ENCODE data around the gene SPTBN1. TPM values are rescaled to one million over a fixed set of nuclear protein-coding genes. Genes with fewer than 3 reads are reported as not detected.
"Not testable (repeated sequence)": the region's sequence is repeated elsewhere in the genome, so short reads cannot be mapped to it uniquely, and the experiment has no call there.

Gene SPTBN1
- polyA plus RNA-seq, 4 donors, result 27.1 to 195 (median 51.1) TPM

GRCh38 chr2:54524226-54524991 lies 68.3 kb downstream of the SPTBN1 start:
- H3K9me3 ChIP-seq (ENCODE audit: control insufficient read depth in 2 of 2, insufficient read depth in 1 of 2, low read depth in 1 of 2, low read length in 1 of 2), result no peaks in the 10 kb centered on the region
- no peak for FAIRE-seq
- 71 to 88% (median 82%) methylated on average over 13 of the region's 13 CpGs for WGBS, 3 donors
- H3K36me3 ChIP-seq (ENCODE audit: control insufficient read depth in 3 of 3, insufficient read depth in 2 of 3, low read depth in 1 of 3, low read length in 3 of 3), result no peaks in the 10 kb centered on the region
- no peak for DNase-seq
- no peaks in the 10 kb centered on the region for H3K27me3 ChIP-seq (ENCODE audit: control insufficient read depth in 3 of 3, insufficient read depth in 3 of 3, low read length in 3 of 3)
- H3K27ac ChIP-seq (ENCODE audit: low read depth in 1 of 3, low read length in 2 of 3), result peak overlapping the region in 1 of 3 donors; percentile 29
- peaks cover 0 to 9% (median 5%) of the 10 kb centered on the region in 3 donors for H3K4me1 ChIP-seq (ENCODE audit: control insufficient read depth in 3 of 3, insufficient read depth in 2 of 3, low read depth in 1 of 3, low read length in 2 of 3)
- H3K4me3 ChIP-seq (ENCODE audit: low read depth in 1 of 3, low read length in 3 of 3), result no peak overlapping the region

GRCh38 chr2:54525321-54525720 lies 69.2 kb downstream of the SPTBN1 start:
- no peak overlapping the region for H3K4me3 ChIP-seq (ENCODE audit: low read depth in 1 of 3, low read length in 3 of 3)
- no peaks in the 10 kb centered on the region for H3K9me3 ChIP-seq (ENCODE audit: control insufficient read depth in 2 of 2, insufficient read depth in 1 of 2, low read depth in 1 of 2, low read length in 1 of 2)
- DNase-seq, result no peak
- no peaks in the 10 kb centered on the region for H3K27me3 ChIP-seq (ENCODE audit: control insufficient read depth in 3 of 3, insufficient read depth in 3 of 3, low read length in 3 of 3)
- WGBS, 3 donors, result 87 to 91% (median 88%) methylated on average over 9 of the region's 9 CpGs
- H3K27ac ChIP-seq (ENCODE audit: low read depth in 1 of 3, low read length in 2 of 3), result no peak overlapping the region
- peaks cover 0 to 9% (median 5%) of the 10 kb centered on the region in 3 donors for H3K4me1 ChIP-seq (ENCODE audit: control insufficient read depth in 3 of 3, insufficient read depth in 2 of 3, low read depth in 1 of 3, low read length in 2 of 3)
- FAIRE-seq, result no peak
- no peaks in the 10 kb centered on the region for H3K36me3 ChIP-seq (ENCODE audit: control insufficient read depth in 3 of 3, insufficient read depth in 2 of 3, low read depth in 1 of 3, low read length in 3 of 3)

GRCh38 chr2:54526226-54526879 lies 70.2 kb downstream of the SPTBN1 start:
- WGBS, 3 donors, result 85 to 95% (median 89%) methylated on average over 12 of the region's 12 CpGs
- FAIRE-seq, result no peak

GRCh38 chr2:54528311-54528955 lies 72.3 kb downstream of the SPTBN1 start:
- no peaks in the 10 kb centered on the region for H3K27me3 ChIP-seq (ENCODE audit: control insufficient read depth in 3 of 3, insufficient read depth in 3 of 3, low read length in 3 of 3)
- H3K27ac ChIP-seq (ENCODE audit: low read depth in 1 of 3, low read length in 2 of 3), result no peak overlapping the region
- FAIRE-seq, result no peak
- no peaks in the 10 kb centered on the region for H3K36me3 ChIP-seq (ENCODE audit: control insufficient read depth in 3 of 3, insufficient read depth in 2 of 3, low read depth in 1 of 3, low read length in 3 of 3)
- no peak overlapping the region for H3K4me3 ChIP-seq (ENCODE audit: low read depth in 1 of 3, low read length in 3 of 3)
- WGBS, 3 donors, result 46 to 66% (median 62%) methylated on average over 1 of the region's 1 CpG
- no peaks in the 10 kb centered on the region for H3K9me3 ChIP-seq (ENCODE audit: control insufficient read depth in 2 of 2, insufficient read depth in 1 of 2, low read depth in 1 of 2, low read length in 1 of 2)
- peaks cover 0 to 22% (median 14%) of the 10 kb centered on the region in 3 donors for H3K4me1 ChIP-seq (ENCODE audit: control insufficient read depth in 3 of 3, insufficient read depth in 2 of 3, low read depth in 1 of 3, low read length in 2 of 3)
- DNase-seq, result no peak

More at GRCh38 chr2:54526226-54526879, 70.2 kb downstream of the SPTBN1 start:
- peak overlapping the region in 1 of 3 donors; percentile 17 for H3K27ac ChIP-seq (ENCODE audit: low read depth in 1 of 3, low read length in 2 of 3)
- peaks cover 0 to 14% (median 8%) of the 10 kb centered on the region in 3 donors for H3K4me1 ChIP-seq (ENCODE audit: control insufficient read depth in 3 of 3, insufficient read depth in 2 of 3, low read depth in 1 of 3, low read length in 2 of 3)
- H3K9me3 ChIP-seq (ENCODE audit: control insufficient read depth in 2 of 2, insufficient read depth in 1 of 2, low read depth in 1 of 2, low read length in 1 of 2), result no peaks in the 10 kb centered on the region
- no peak for DNase-seq
- H3K36me3 ChIP-seq (ENCODE audit: control insufficient read depth in 3 of 3, insufficient read depth in 2 of 3, low read depth in 1 of 3, low read length in 3 of 3), result no peaks in the 10 kb centered on the region
- no peaks in the 10 kb centered on the region for H3K27me3 ChIP-seq (ENCODE audit: control insufficient read depth in 3 of 3, insufficient read depth in 3 of 3, low read length in 3 of 3)
- H3K4me3 ChIP-seq (ENCODE audit: low read depth in 1 of 3, low read length in 3 of 3), result no peak overlapping the region

- not testable (repeated sequence) for DNase-seq; H3K4me3 ChIP-seq (ENCODE audit: low read depth in 1 of 3, low read length in 3 of 3); H3K36me3 ChIP-seq (ENCODE audit: control insufficient read depth in 3 of 3, insufficient read depth in 2 of 3, low read depth in 1 of 3, low read length in 3 of 3); H3K9me3 ChIP-seq (ENCODE audit: control insufficient read depth in 2 of 2, insufficient read depth in 1 of 2, low read depth in 1 of 2, low read length in 1 of 2); H3K27ac ChIP-seq (ENCODE audit: low read depth in 1 of 3, low read length in 2 of 3); FAIRE-seq; H3K27me3 ChIP-seq (ENCODE audit: control insufficient read depth in 3 of 3, insufficient read depth in 3 of 3, low read length in 3 of 3)
- 98 to 100% (median 100%) methylated on average over 1 of the region's 1 CpG for WGBS, 3 donors
- peaks cover 0 to 31% (median 14%) of the 10 kb centered on the region in 3 donors for H3K4me1 ChIP-seq (ENCODE audit: control insufficient read depth in 3 of 3, insufficient read depth in 2 of 3, low read depth in 1 of 3, low read length in 2 of 3)
These were observed 73.4 kb downstream of the SPTBN1 start for GRCh38 chr2:54529518-54529917.

GRCh38 chr2:54529935-54530334 lies 73.8 kb downstream of the SPTBN1 start:
- Histone ChIP-seq H3K27me3 (ENCODE audit: control insufficient read depth in 3 of 3, insufficient read depth in 3 of 3, low read length in 3 of 3) (no peaks in the 10 kb centered on the region), H3K36me3 (ENCODE audit: control insufficient read depth in 3 of 3, insufficient read depth in 2 of 3, low read depth in 1 of 3, low read length in 3 of 3) (no peaks in the 10 kb centered on the region), H3K27ac (ENCODE audit: low read depth in 1 of 3, low read length in 2 of 3) (no peak overlapping the region), H3K9me3 (ENCODE audit: control insufficient read depth in 2 of 2, insufficient read depth in 1 of 2, low read depth in 1 of 2, low read length in 1 of 2) (no peaks in the 10 kb centered on the region), H3K4me1 (ENCODE audit: control insufficient read depth in 3 of 3, insufficient read depth in 2 of 3, low read depth in 1 of 3, low read length in 2 of 3) (peaks cover 0 to 35% (median 9%) of the 10 kb centered on the region in 3 donors), H3K4me3 (ENCODE audit: low read depth in 1 of 3, low read length in 3 of 3) (no peak overlapping the region)
- FAIRE-seq (no peak), DNase-seq (no peak)
- 76 to 93% (median 78%) methylated on average over 2 of the region's 2 CpGs for WGBS, 3 donors

GRCh38 chr2:54531558-54531957 lies 75.4 kb downstream of the SPTBN1 start:
- Histone ChIP-seq H3K9me3 (ENCODE audit: control insufficient read depth in 2 of 2, insufficient read depth in 1 of 2, low read depth in 1 of 2, low read length in 1 of 2) (no peaks in the 10 kb centered on the region), H3K27ac (ENCODE audit: low read depth in 1 of 3, low read length in 2 of 3) (peak overlapping the region in 2 of 3 donors; percentile 33 to 66), H3K27me3 (ENCODE audit: control insufficient read depth in 3 of 3, insufficient read depth in 3 of 3, low read length in 3 of 3) (no peaks in the 10 kb centered on the region), H3K36me3 (ENCODE audit: control insufficient read depth in 3 of 3, insufficient read depth in 2 of 3, low read depth in 1 of 3, low read length in 3 of 3) (no peaks in the 10 kb centered on the region), H3K4me1 (ENCODE audit: control insufficient read depth in 3 of 3, insufficient read depth in 2 of 3, low read depth in 1 of 3, low read length in 2 of 3) (peaks cover 0 to 45% (median 9%) of the 10 kb centered on the region in 3 donors), H3K4me3 (ENCODE audit: low read depth in 1 of 3, low read length in 3 of 3) (no peak overlapping the region)
- FAIRE-seq, result no peak
- DNase-seq, result no peak
- WGBS, 3 donors, result 41 to 63% (median 54%) methylated on average over 5 of the region's 5 CpGs

- WGBS, 3 donors, result 82 to 96% (median 86%) methylated on average over 1 of the region's 1 CpG
- Histone ChIP-seq H3K27me3 (ENCODE audit: control insufficient read depth in 3 of 3, insufficient read depth in 3 of 3, low read length in 3 of 3) (no peaks in the 10 kb centered on the region), H3K36me3 (ENCODE audit: control insufficient read depth in 3 of 3, insufficient read depth in 2 of 3, low read depth in 1 of 3, low read length in 3 of 3) (no peaks in the 10 kb centered on the region), H3K27ac (ENCODE audit: low read depth in 1 of 3, low read length in 2 of 3) (peak overlapping the region in 1 of 3 donors; percentile 66), H3K9me3 (ENCODE audit: control insufficient read depth in 2 of 2, insufficient read depth in 1 of 2, low read depth in 1 of 2, low read length in 1 of 2) (no peaks in the 10 kb centered on the region), H3K4me3 (ENCODE audit: low read depth in 1 of 3, low read length in 3 of 3) (no peak overlapping the region), H3K4me1 (ENCODE audit: control insufficient read depth in 3 of 3, insufficient read depth in 2 of 3, low read depth in 1 of 3, low read length in 2 of 3) (peaks cover 0 to 41% (median 5%) of the 10 kb centered on the region in 3 donors)
- FAIRE-seq, result no peak
- no peak for DNase-seq
These were observed 78.1 kb downstream of the SPTBN1 start for GRCh38 chr2:54534221-54534620.

All from small intestine (tissue), 7 donors.